ENCODE results near the gene MAP6. TPM values are rescaled to one million over a fixed set of nuclear protein-coding genes. Genes with fewer than 3 reads are reported as not detected.
A peak's percentile ranks its signal among the peaks of the same experiment; 100 is the strongest.

The MAP6 gene
- total and polyA plus RNA-seq, 10 donors, result 1.3 to 9.0 (median 2.3) TPM

GRCh38 chr11:75673977-75674582, 5.2 kb upstream of the MAP6 start:
- H3K27ac ChIP-seq, result no peak overlapping the region
- peaks cover 0 to 4% (median under 1%) of the 10 kb centered on the region in 6 donors for H3K4me1 ChIP-seq
- TF ChIP-seq CTCF (IDR thresholded peaks at IDR 0.05 in 8 of 11, conservative IDR thresholded peaks at IDR 0.05 in 3 of 11) (no peak), POLR2A (IDR thresholded peaks at IDR 0.05) (no peak), POLR2AphosphoS5 (IDR thresholded peaks at IDR 0.05) (no peak)
- no peak for DNase-seq
- H3K27me3 ChIP-seq (replicated peaks in 1 of 7), result peaks cover 0 to 47% (median 15%) of the 10 kb centered on the region in 7 donors
- 83 to 93% (median 87%) methylated on average over 4 of the region's 4 CpGs for WGBS, 5 donors
- peaks cover 0 to 8% (median 0%) of the 10 kb centered on the region in 8 donors for H3K9me3 ChIP-seq
- no peaks in the 10 kb centered on the region for H3K36me3 ChIP-seq
- H3K4me3 ChIP-seq, result no peak overlapping the region
- intact Hi-C loops (cut with DNase I; ENCODE audit: low total_unique reads), result no loop called here

GRCh38 chr11:75667831-75668450, 897 bp downstream of the MAP6 start:
- no peak for DNase-seq
- Histone ChIP-seq H3K4me1 (peaks cover 10 to 28% (median 21%) of the 10 kb centered on the region in 6 donors), H3K27ac (peak overlapping the region in 2 of 8 donors; percentile 8 to 13), H3K27me3 (replicated peaks in 1 of 7) (peaks cover 0 to 92% (median 46%) of the 10 kb centered on the region in 7 donors), H3K36me3 (no peaks in the 10 kb centered on the region), H3K4me3 (peak overlapping the region; percentile 37 to 73 (median 52)), H3K9me3 (no peaks in the 10 kb centered on the region)
- intact Hi-C loops (cut with DNase I; ENCODE audit: low total_unique reads), result no loop called here
- 0 to 2% (median 1%) methylated on average over 17 to 73 of the region's 73 CpGs for WGBS, 5 donors
- no peak for TF ChIP-seq POLR2AphosphoS5 (IDR thresholded peaks at IDR 0.05)
- TF ChIP-seq POLR2A (IDR thresholded peaks at IDR 0.05), result no peak
- no peak for TF ChIP-seq CTCF (IDR thresholded peaks at IDR 0.05 in 8 of 11, conservative IDR thresholded peaks at IDR 0.05 in 3 of 11)

DNA sequence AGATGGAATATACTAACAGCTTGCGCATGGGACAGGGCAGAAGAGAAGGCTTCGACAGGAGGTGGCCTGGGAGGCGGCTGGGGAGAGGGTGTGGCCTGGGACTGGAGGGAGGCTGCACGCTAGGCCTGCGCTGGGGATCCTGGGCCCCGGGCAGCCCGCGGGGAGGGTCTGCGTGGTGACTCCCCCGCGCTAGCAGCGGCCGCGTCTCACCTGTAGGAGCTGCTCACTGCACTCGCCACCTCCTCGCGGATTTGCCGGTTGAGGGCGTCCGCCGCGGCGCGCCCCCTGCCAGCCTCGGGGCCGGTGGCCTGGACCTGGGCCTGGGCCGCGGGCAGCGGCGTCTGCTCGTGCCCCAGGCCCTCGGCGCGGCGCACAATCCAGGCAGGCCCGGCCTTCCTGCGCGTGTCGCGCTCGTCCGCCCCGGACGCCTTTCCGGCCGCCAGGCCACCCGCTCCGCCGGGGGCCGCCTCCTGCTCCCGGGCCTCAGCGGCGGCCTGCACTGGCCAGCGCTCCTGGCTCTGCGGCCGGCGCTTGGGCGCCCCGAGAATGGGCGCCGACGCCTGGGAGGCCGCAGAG, 1.5 kb downstream of the MAP6 start:
- Histone ChIP-seq H3K27ac (peak overlapping the region in 2 of 8 donors; percentile 8 to 13), H3K4me3 (peak overlapping the region; percentile 37 to 73 (median 52)), H3K27me3 (replicated peaks in 1 of 7) (peaks cover 0 to 98% (median 46%) of the 10 kb centered on the region in 7 donors), H3K4me1 (peaks cover 10 to 28% (median 21%) of the 10 kb centered on the region in 6 donors), H3K36me3 (no peaks in the 10 kb centered on the region), H3K9me3 (no peaks in the 10 kb centered on the region)
- TF ChIP-seq CTCF (IDR thresholded peaks at IDR 0.05 in 8 of 11, conservative IDR thresholded peaks at IDR 0.05 in 3 of 11) (peak in 1 of 11 experiments; percentile 7), POLR2AphosphoS5 (IDR thresholded peaks at IDR 0.05) (peak in 1 of 3 donors; percentile 8), POLR2A (IDR thresholded peaks at IDR 0.05) (no peak)
- no peak for DNase-seq
- 2 to 4% (median 2%) methylated on average over 20 to 63 of the region's 63 CpGs for WGBS, 5 donors
- intact Hi-C loops (cut with DNase I; ENCODE audit: low total_unique reads), result no loop called here

DNA sequence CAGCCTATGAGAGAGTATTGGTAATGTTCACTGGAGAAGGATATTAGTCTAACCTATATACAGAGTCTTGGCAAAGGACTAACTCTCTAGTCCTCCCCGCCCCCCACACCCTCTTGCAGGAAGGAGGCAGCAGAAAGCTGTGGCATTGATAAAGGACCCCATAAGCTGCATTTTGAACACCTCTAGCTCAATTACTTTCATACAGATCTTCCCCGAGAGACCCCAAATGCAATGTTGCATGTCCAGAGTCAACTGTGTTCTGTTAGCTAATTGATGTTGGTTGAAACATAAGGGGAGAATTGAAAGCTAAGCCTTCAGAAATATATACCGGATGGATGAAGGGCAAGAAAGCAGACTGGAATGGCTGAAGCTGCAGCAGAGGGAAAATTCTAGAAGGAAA, 2.8 kb downstream of the MAP6 start:
- H3K4me3 ChIP-seq, result no peak overlapping the region
- no peak overlapping the region for H3K27ac ChIP-seq
- DNase-seq, result no peak
- 86 to 94% (median 92%) methylated on average over 3 of the region's 3 CpGs for WGBS, 5 donors
- no peak for TF ChIP-seq CTCF (IDR thresholded peaks at IDR 0.05 in 8 of 11, conservative IDR thresholded peaks at IDR 0.05 in 3 of 11)
- H3K27me3 ChIP-seq (replicated peaks in 1 of 7), result peaks cover 0 to 89% (median 46%) of the 10 kb centered on the region in 7 donors
- H3K36me3 ChIP-seq, result no peaks in the 10 kb centered on the region
- intact Hi-C loops (cut with DNase I; ENCODE audit: low total_unique reads), result no loop called here
- H3K4me1 ChIP-seq, result peaks cover 10 to 28% (median 21%) of the 10 kb centered on the region in 6 donors
- no peaks in the 10 kb centered on the region for H3K9me3 ChIP-seq

Data from spleen (tissue), 11 donors.